Osteoblast (primary cell): ENCODE results near the gene LRP1B. TPM values are rescaled to one million over a fixed set of nuclear protein-coding genes. Genes with fewer than 3 reads are reported as not detected.

Experiments used
- DNase-seq: peaks from one replicate; pipeline ENCODE4 v3.0.0; 2011; ENCODE audit warnings: low spot score, mixed read lengths; ENCODE audit not compliant: insufficient read length; ENCODE audit errors: missing footprints
- H2AFZ ChIP-seq: 2 replicates; pipeline ENCODE4 v1.6.0; 2011; ENCODE audit warnings: mild to moderate bottlenecking, low read length
- H3K27ac ChIP-seq: 2 replicates; pipeline ENCODE4 v1.5.1; 2011; ENCODE audit warnings: mild to moderate bottlenecking, low read depth, low read length, moderate library complexity
- H3K27me3 ChIP-seq: 2 replicates; pipeline ENCODE4 v1.6.0; 2012; ENCODE audit warnings: mild to moderate bottlenecking, control low read depth, inconsistent platforms, low read length, moderate library complexity; ENCODE audit not compliant: insufficient read depth
- H3K36me3 ChIP-seq: 2 replicates; pipeline ENCODE4 v1.5.1; 2011; ENCODE audit warnings: mild to moderate bottlenecking, low read length, control low read depth, moderate library complexity; ENCODE audit not compliant: insufficient read depth
- H3K4me1 ChIP-seq: 2 replicates; pipeline ENCODE4 v1.5.1; 2011; ENCODE audit warnings: mild to moderate bottlenecking, low read length, control low read depth, moderate library complexity; ENCODE audit not compliant: insufficient read depth
- H3K4me2 ChIP-seq: 2 replicates; pipeline ENCODE4 v1.6.0; 2011; ENCODE audit warnings: mild to moderate bottlenecking, low read length; ENCODE audit not compliant: insufficient read depth
- H3K4me3 ChIP-seq: fragments of 200-600 bp; sonication (generic); 3 replicates; pipeline ENCODE4 v1.5.1; 2012; ENCODE audit warnings: mild to moderate bottlenecking, low read length, inconsistent platforms; ENCODE audit not compliant: insufficient read depth
- H3K79me2 ChIP-seq: 2 replicates; pipeline ENCODE4 v1.6.0; 2012; ENCODE audit warnings: mild to moderate bottlenecking, low read length, control low read depth, inconsistent platforms; ENCODE audit not compliant: insufficient read depth
- H3K9me3 ChIP-seq: 2 replicates; pipeline ENCODE4 v1.5.1; 2011; ENCODE audit warnings: low read depth, low read length, control low read depth
- H4K20me1 ChIP-seq: 2 replicates; pipeline ENCODE4 v1.6.0; 2012; ENCODE audit warnings: mild to moderate bottlenecking, low read length, control low read depth; ENCODE audit not compliant: insufficient read depth
- CTCF ChIP-seq: IDR thresholded peaks from 2 replicates; pipeline ENCODE4 v1.5.1; 2011; ENCODE audit warnings: mild to moderate bottlenecking, low read depth, low read length, moderate library complexity; ENCODE audit errors: extremely low read depth
- total RNA-seq: library from RNA; depleted of rRNA; stranded (reverse); fragments of >200 nt; gene quantifications from 2 replicates; pipeline ENCODE4 v1.2.3, GENCODE V29; 2012

The LRP1B gene
- total RNA-seq, 1 donor = not detected

DNA sequence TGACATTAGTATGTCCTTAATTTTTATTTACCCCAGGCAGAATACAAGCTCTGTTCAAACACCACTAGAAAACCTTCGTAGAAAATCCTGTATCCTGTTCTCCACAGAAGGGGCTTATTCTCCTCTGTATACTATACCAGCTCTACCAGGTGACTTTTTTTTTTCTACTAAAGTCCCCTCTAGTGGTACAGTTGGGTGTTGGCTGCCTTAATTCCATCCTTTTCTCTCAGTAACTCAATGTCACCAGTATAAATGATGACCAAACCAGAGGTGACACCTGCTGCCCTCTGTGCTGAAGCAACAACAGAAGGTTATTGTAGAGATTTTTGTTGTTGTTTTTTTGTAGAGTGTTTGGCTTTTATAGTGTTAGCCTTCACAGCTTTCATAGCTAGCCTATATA is 1322.0 kb downstream of the LRP1B start:
- Histone ChIP-seq H3K9me3 (no peaks in the 10 kb centered on the region), H3K4me3 (no peak overlapping the region), H3K4me2 (no peak overlapping the region), H3K27ac (no peak overlapping the region), H3K27me3 (no peaks in the 10 kb centered on the region), H4K20me1 (no peaks in the 10 kb centered on the region), H3K79me2 (no peaks in the 10 kb centered on the region), H3K4me1 (no peaks in the 10 kb centered on the region), H2AFZ (no peak overlapping the region), H3K36me3 (no peaks in the 10 kb centered on the region)
- DNase-seq = no peak
- TF ChIP-seq CTCF = no peak

DNA sequence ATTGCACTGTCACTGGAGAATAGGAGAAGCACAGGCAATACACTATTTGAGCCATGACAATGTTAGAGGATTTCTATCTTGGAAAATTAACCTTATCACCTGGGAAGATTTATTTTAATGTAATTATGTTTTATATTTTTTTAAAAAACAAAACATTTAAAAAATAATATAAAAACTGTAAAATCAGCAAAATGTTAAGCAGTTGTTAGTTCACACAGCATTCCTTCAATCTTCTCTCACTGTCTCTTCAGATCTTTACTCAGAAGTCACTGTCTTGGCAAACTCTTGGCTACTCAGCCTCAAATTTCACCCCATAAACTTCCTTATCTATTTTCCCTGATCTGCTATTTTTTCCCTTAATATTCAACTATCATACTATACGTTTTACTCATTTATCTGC is 1322.6 kb downstream of the LRP1B start:
- Histone ChIP-seq H4K20me1 (no peaks in the 10 kb centered on the region), H3K4me1 (no peaks in the 10 kb centered on the region), H3K27ac (no peak overlapping the region), H3K9me3 (no peaks in the 10 kb centered on the region), H3K27me3 (no peaks in the 10 kb centered on the region), H3K4me2 (no peak overlapping the region), H3K4me3 (no peak overlapping the region), H3K79me2 (no peaks in the 10 kb centered on the region), H2AFZ (no peak overlapping the region), H3K36me3 (no peaks in the 10 kb centered on the region)
- DNase-seq = no peak
- no peak for TF ChIP-seq CTCF

DNA sequence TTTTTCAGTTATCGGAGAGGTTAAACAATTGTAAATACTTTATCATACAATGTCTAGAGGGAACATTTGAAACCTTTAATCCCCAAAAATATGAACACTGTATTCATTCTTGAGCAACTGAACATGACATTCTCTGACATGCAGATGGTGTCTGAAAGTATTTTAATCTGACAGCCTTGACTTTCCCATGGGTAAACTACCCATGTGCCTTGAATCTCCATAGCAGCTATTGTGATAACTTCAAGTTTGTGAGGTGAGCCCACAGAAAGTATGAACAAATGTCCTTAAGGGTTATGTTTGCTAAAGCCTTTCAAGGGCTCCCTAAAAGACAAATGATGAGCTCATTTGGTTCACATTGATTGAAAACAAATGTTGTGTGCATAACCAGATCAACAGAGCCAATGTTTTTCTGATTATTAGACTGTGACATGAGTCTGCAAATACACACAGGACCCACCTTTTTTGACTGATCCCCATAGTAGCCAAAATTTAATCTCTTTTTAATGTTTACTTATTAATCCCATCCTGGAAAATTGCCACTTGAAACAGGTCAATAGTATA is 1326.0 kb downstream of the LRP1B start:
- DNase-seq = no peak
- Histone ChIP-seq H3K4me2 (no peak overlapping the region), H3K9me3 (no peaks in the 10 kb centered on the region), H3K79me2 (no peaks in the 10 kb centered on the region), H3K36me3 (no peaks in the 10 kb centered on the region), H3K27ac (no peak overlapping the region), H4K20me1 (no peaks in the 10 kb centered on the region), H3K4me1 (no peaks in the 10 kb centered on the region), H3K4me3 (no peak overlapping the region), H2AFZ (no peak overlapping the region), H3K27me3 (no peaks in the 10 kb centered on the region)
- TF ChIP-seq CTCF = no peak

- DNase-seq = no peak
- Histone ChIP-seq H3K4me2 (no peak overlapping the region), H4K20me1 (no peaks in the 10 kb centered on the region), H3K4me3 (no peak overlapping the region), H3K4me1 (no peaks in the 10 kb centered on the region), H3K79me2 (no peaks in the 10 kb centered on the region), H2AFZ (no peak overlapping the region), H3K27ac (no peak overlapping the region), H3K27me3 (no peaks in the 10 kb centered on the region), H3K36me3 (no peaks in the 10 kb centered on the region), H3K9me3 (no peaks in the 10 kb centered on the region)
- TF ChIP-seq CTCF = no peak
Measured at GRCh38 chr2:140801311-140801710, 1329.5 kb downstream of the LRP1B start.
